Liver (tissue), 9 donors: ENCODE measurements around the gene CAST. TPM values are rescaled to one million over a fixed set of nuclear protein-coding genes. Genes with fewer than 3 reads are reported as not detected.

Experiments used
- DNase-seq: peaks from one replicate; pipeline ENCODE4 v3.0.0-alpha.2; 2017; ENCODE audit warnings: low spot score
- H3K27ac ChIP-seq, 2 donors: one replicate each; pipeline ENCODE4 v1.7.0; 2013; ENCODE audit warnings: inconsistent platforms in 2 of 2, low read length in 2 of 2, control low read depth in 1 of 2, low read depth in 1 of 2, mild to moderate bottlenecking in 1 of 2
- H3K27me3 ChIP-seq, 4 donors: one replicate each; pipeline versions ENCODE4 v1.6.1 to v1.7.0; 2013; ENCODE audit warnings: low read length in 3 of 4, inconsistent platforms in 1 of 4, mild to moderate bottlenecking in 1 of 4, moderate library complexity in 1 of 4; ENCODE audit not compliant: control insufficient read depth in 4 of 4, insufficient read depth in 4 of 4
- H3K36me3 ChIP-seq, 4 donors: one replicate each; pipeline versions ENCODE4 v1.6.1 to v1.7.0; 2013; ENCODE audit warnings: low read length in 3 of 4, mild to moderate bottlenecking in 3 of 4, low read depth in 1 of 4, moderate library complexity in 1 of 4; ENCODE audit not compliant: control insufficient read depth in 4 of 4, insufficient read depth in 3 of 4
- H3K4me1 ChIP-seq, 4 donors: one replicate each; pipeline versions ENCODE4 v1.6.1 to v1.7.0; 2013; ENCODE audit warnings: low read length in 3 of 4, mild to moderate bottlenecking in 3 of 4, moderate library complexity in 1 of 4; ENCODE audit not compliant: control insufficient read depth in 4 of 4, insufficient read depth in 4 of 4
- H3K4me3 ChIP-seq, 3 donors: one replicate each; pipeline versions ENCODE4 v1.6.1 to v1.7.0; 2013; ENCODE audit warnings: low read length in 3 of 3, control low read depth in 1 of 3, low read depth in 1 of 3, mild to moderate bottlenecking in 1 of 3
- H3K9ac ChIP-seq, 2 donors: one replicate each; pipeline ENCODE4 v1.7.0; 2013; ENCODE audit warnings: low read length in 2 of 2, mild to moderate bottlenecking in 2 of 2, moderate library complexity in 2 of 2, control low read depth in 1 of 2, low read depth in 1 of 2
- H3K9me3 ChIP-seq, 4 donors: one replicate each; pipeline versions ENCODE4 v1.6.1 to v1.7.0; 2013; ENCODE audit warnings: low read length in 3 of 4; ENCODE audit not compliant: control insufficient read depth in 4 of 4
- ATF3 ChIP-seq: IDR thresholded peaks from 2 replicates; pipeline ENCODE4 v1.6.1; 2016; ENCODE audit warnings: antibody characterized with exemption
- CTCF ChIP-seq: fragments of 150-350 bp; IDR thresholded peaks from 2 replicates; pipeline ENCODE4 v1.5.1; 2017; ENCODE audit warnings: improper control_type of control experiment, low read depth, low read length; ENCODE audit not compliant: missing input control
- EGR1 ChIP-seq, 2 donors: IDR thresholded peaks; 2 replicates each; pipeline ENCODE4 v1.6.1; 2016 to 2018; ENCODE audit warnings: antibody characterized with exemption in 2 of 2, low read depth in 2 of 2
- FOXA1 ChIP-seq: IDR thresholded peaks from 2 replicates; pipeline ENCODE4 v1.6.1; 2016; ENCODE audit warnings: antibody characterized with exemption
- FOXA2 ChIP-seq: IDR thresholded peaks from 2 replicates; pipeline ENCODE4 v1.6.1; 2016; ENCODE audit warnings: antibody characterized with exemption
- GABPA ChIP-seq, 2 donors: IDR thresholded peaks in 1 of 2; conservative IDR thresholded peaks in 1 of 2; 2 replicates each; pipeline ENCODE4 v1.6.1; 2016; ENCODE audit warnings: antibody characterized with exemption in 2 of 2, mild to moderate bottlenecking in 1 of 2, moderate library complexity in 1 of 2
- HNF4A ChIP-seq, 2 donors: conservative IDR thresholded peaks; 2 replicates each; pipeline ENCODE4 v1.6.1; 2016; ENCODE audit warnings: antibody characterized with exemption in 2 of 2, mild to moderate bottlenecking in 2 of 2
- HNF4G ChIP-seq: IDR thresholded peaks from 2 replicates; pipeline ENCODE4 v1.6.1; 2016; ENCODE audit warnings: antibody characterized with exemption
- JUND ChIP-seq, 2 donors: IDR thresholded peaks; 2 replicates each; pipeline ENCODE4 v1.6.1; 2016; ENCODE audit warnings: antibody characterized with exemption in 2 of 2
- NR2F2 ChIP-seq: IDR thresholded peaks from 2 replicates; pipeline ENCODE4 v1.6.1; 2016; ENCODE audit warnings: antibody characterized with exemption
- RXRA ChIP-seq, 2 donors: IDR thresholded peaks; 2 replicates each; pipeline ENCODE4 v1.6.1; 2017 to 2018; ENCODE audit warnings: antibody characterized with exemption in 2 of 2, mild to moderate bottlenecking in 1 of 2
- SP1 ChIP-seq: IDR thresholded peaks from 2 replicates; pipeline ENCODE4 v1.6.1; 2018; ENCODE audit warnings: antibody characterized with exemption, mild to moderate bottlenecking
- TAF1 ChIP-seq: conservative IDR thresholded peaks from 2 replicates; pipeline ENCODE4 v1.6.1; 2016; ENCODE audit warnings: antibody characterized with exemption, mild to moderate bottlenecking
- YY1 ChIP-seq: IDR thresholded peaks from 2 replicates; pipeline ENCODE4 v1.6.1; 2016; ENCODE audit warnings: antibody characterized with exemption, mild to moderate bottlenecking
- WGBS: extraction: QIAGEN DNeasy Blood & Tissue Kit; methylation state at CpG from one replicate; pipeline ENCODE4 v1.1.7; 2013; 5-methylcytosine and 5-hydroxymethylcytosine counted together
- polyA plus RNA-seq, 2 donors: library from polyadenylated mRNA; stranded (reverse) in 1 of 2; unstranded in 1 of 2; fragments of 200-250 nt in 1 of 2; fragments of >200 nt in 1 of 2; fragmentation: Nextera tagmentation in 1 of 2; extraction: Ambion mirVana in 1 of 2; gene quantifications; one replicate each; pipeline versions ENCODE4 v1.2.1 to v1.2.3, GENCODE V29; 2013 to 2015
- total RNA-seq, 2 donors: library from RNA; depleted of rRNA; stranded (reverse); fragments of >200 nt; gene quantifications; one replicate each; pipeline ENCODE4 v1.2.3, GENCODE V29; 2014
- TF ChIP-seq, protein P1 (sequence below): IDR thresholded peaks from 2 replicates; pipeline ENCODE4 v1.6.1; 2016; ENCODE audit warnings: antibody characterized with exemption
- TF ChIP-seq, protein P2 (sequence below): IDR thresholded peaks from 2 replicates; pipeline ENCODE4 v1.6.1; 2016; ENCODE audit warnings: antibody characterized with exemption
- TF ChIP-seq, protein P3 (sequence below): IDR thresholded peaks from 2 replicates; pipeline ENCODE4 v1.6.1; 2016; ENCODE audit warnings: antibody characterized with exemption, mild to moderate bottlenecking
- donor health status: healthy.
- donor health status: healthy.
- donor health status: healthy.
- donor health status: healthy.
- donor health status: healthy.

CAST gene
- total and polyA plus RNA-seq, 4 donors: 43.3 to 126 (median 81.0) TPM

- TF ChIP-seq, protein P1, sequence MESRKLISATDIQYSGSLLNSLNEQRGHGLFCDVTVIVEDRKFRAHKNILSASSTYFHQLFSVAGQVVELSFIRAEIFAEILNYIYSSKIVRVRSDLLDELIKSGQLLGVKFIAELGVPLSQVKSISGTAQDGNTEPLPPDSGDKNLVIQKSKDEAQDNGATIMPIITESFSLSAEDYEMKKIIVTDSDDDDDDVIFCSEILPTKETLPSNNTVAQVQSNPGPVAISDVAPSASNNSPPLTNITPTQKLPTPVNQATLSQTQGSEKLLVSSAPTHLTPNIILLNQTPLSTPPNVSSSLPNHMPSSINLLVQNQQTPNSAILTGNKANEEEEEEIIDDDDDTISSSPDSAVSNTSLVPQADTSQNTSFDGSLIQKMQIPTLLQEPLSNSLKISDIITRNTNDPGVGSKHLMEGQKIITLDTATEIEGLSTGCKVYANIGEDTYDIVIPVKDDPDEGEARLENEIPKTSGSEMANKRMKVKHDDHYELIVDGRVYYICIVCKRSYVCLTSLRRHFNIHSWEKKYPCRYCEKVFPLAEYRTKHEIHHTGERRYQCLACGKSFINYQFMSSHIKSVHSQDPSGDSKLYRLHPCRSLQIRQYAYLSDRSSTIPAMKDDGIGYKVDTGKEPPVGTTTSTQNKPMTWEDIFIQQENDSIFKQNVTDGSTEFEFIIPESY: no peak
- TF ChIP-seq RXRA (IDR thresholded peaks at IDR 0.05) (peak in 1 of 2 donors; percentile 14), GABPA (IDR thresholded peaks at IDR 0.05 in 1 of 2, conservative IDR thresholded peaks at IDR 0.05 in 1 of 2) (no peak)
These were observed 746 bp downstream of the CAST start (continued) for GRCh38 chr5:96662725-96663518.

DNA sequence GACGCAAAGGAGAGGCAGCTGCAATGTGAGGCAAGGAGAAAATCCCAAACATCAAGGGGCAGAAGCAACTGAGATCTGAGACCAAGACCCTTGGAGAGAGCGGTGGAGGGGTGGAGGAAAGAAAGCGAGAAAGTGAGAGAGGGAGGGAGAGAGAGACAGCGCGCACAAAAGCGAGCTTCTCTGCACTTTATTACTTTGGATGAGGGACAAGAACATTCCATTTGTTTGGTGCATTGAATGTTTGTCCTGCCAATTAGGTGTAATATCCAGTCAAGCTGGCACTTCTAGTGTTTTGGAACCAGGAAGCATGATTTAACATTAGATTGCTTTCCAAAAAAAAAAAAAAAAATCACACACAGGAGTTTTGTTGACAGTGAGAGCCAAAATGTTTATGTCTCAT, 1.4 kb downstream of the CAST start:
- peak overlapping the region; percentile 64 to 90 (median 81) for H3K4me3 ChIP-seq
- peaks cover 2 to 34% (median 11%) of the 10 kb centered on the region in 4 donors for H3K4me1 ChIP-seq
- no peak for DNase-seq
- no peaks in the 10 kb centered on the region for H3K9me3 ChIP-seq
- no peaks in the 10 kb centered on the region for H3K27me3 ChIP-seq
- H3K9ac ChIP-seq: no peak overlapping the region
- TF ChIP-seq HNF4A (conservative IDR thresholded peaks at IDR 0.05) (peak in 1 of 2 donors; percentile 12), SP1 (no peak)
- H3K27ac ChIP-seq: peak overlapping the region; percentile 83 to 95
- no peaks in the 10 kb centered on the region for H3K36me3 ChIP-seq
- 34% methylated on average over 6 of the region's 6 CpGs for WGBS

DNA sequence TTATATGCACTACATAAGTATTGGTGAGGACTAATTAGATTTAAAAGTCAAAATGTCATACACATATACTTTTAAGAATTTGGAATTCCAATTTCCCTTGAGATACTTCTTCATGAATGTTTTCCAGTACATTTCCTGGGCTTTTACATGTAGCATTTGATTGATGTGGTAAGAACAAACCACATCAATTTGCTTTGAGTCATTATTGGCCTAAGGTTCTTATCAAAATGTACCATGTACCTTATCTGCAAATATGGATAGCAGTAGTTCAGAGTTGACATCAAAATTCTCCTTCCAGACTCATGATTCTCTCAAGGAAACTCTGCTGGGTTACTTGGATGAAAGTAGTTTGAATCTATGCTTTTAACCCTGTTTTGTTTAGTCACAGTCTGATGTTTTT, 2.5 kb downstream of the CAST start:
- TF ChIP-seq YY1 (no peak), SP1 (no peak), HNF4G (no peak), EGR1 (IDR thresholded peaks at IDR 0.05; ENCODE audit: low read depth in 2 of 2) (no peak), GABPA (IDR thresholded peaks at IDR 0.05 in 1 of 2, conservative IDR thresholded peaks at IDR 0.05 in 1 of 2) (no peak), NR2F2 (no peak), FOXA1 (no peak), CTCF (no peak), TAF1 (no peak), HNF4A (conservative IDR thresholded peaks at IDR 0.05) (no peak), ATF3 (no peak), FOXA2 (no peak), JUND (IDR thresholded peaks at IDR 0.05) (no peak)
- TF ChIP-seq, protein P2, sequence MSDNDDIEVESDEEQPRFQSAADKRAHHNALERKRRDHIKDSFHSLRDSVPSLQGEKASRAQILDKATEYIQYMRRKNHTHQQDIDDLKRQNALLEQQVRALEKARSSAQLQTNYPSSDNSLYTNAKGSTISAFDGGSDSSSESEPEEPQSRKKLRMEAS: no peak
- TF ChIP-seq, protein P3, sequence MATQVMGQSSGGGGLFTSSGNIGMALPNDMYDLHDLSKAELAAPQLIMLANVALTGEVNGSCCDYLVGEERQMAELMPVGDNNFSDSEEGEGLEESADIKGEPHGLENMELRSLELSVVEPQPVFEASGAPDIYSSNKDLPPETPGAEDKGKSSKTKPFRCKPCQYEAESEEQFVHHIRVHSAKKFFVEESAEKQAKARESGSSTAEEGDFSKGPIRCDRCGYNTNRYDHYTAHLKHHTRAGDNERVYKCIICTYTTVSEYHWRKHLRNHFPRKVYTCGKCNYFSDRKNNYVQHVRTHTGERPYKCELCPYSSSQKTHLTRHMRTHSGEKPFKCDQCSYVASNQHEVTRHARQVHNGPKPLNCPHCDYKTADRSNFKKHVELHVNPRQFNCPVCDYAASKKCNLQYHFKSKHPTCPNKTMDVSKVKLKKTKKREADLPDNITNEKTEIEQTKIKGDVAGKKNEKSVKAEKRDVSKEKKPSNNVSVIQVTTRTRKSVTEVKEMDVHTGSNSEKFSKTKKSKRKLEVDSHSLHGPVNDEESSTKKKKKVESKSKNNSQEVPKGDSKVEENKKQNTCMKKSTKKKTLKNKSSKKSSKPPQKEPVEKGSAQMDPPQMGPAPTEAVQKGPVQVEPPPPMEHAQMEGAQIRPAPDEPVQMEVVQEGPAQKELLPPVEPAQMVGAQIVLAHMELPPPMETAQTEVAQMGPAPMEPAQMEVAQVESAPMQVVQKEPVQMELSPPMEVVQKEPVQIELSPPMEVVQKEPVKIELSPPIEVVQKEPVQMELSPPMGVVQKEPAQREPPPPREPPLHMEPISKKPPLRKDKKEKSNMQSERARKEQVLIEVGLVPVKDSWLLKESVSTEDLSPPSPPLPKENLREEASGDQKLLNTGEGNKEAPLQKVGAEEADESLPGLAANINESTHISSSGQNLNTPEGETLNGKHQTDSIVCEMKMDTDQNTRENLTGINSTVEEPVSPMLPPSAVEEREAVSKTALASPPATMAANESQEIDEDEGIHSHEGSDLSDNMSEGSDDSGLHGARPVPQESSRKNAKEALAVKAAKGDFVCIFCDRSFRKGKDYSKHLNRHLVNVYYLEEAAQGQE: no peak
- Histone ChIP-seq H3K4me1 (peaks cover 6 to 43% (median 17%) of the 10 kb centered on the region in 4 donors), H3K36me3 (no peaks in the 10 kb centered on the region), H3K27ac (no peak overlapping the region), H3K9ac (no peak overlapping the region), H3K9me3 (no peaks in the 10 kb centered on the region), H3K27me3 (no peaks in the 10 kb centered on the region), H3K4me3 (no peak overlapping the region)
- DNase-seq: no peak
